ENCODE results near the gene PLPPR1. TPM values are rescaled to one million over a fixed set of nuclear protein-coding genes. Genes with fewer than 3 reads are reported as not detected.

PLPPR1 gene
- total RNA-seq, 1 experiment from 2014 or later: not detected

DNA sequence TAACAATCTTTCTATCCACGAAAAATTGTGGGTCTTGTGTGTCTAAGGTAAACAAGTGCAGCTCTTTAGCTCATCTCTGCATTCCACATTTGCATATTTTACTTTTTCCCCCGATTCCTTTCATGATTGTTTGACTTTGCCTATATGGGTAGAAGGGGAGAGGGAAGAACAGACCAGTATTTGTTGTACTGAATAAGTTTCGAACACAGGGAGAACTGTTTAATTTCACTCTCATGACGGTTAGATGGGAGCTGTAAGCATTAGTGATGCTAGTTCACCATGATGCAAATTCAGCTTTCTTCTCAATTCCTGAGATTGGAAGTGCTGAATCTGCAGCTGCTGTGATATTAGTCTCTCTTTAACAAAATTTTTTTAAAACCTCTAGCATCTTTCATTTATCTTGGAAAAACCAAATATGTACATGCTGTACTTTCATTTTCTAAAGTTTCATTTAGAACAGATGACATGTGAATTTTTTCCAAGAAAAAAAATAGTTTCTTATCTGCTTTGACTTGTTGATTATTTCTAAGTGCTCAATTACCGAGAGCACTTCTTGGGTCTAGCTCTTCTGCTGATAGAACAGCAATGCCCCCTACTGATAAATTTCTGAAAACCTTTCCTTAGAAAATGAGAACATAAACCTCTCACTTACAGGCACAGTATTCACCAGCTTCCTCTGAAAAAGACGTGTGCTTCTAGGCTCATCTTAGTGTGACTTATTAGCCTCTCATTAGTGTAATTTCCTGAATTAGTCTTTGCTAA lies 206.8 kb downstream of the PLPPR1 start:
- POLR2A ChIA-PET: no interaction called here

More for the DNA sequence above, 206.8 kb downstream of the PLPPR1 start:
- H3K27ac ChIP-seq (ENCODE audit: low read depth, low read length): no peak overlapping the region
- no peaks in the 10 kb centered on the region for H3K79me2 ChIP-seq (ENCODE audit: insufficient read depth, low read length)
- H2AFZ ChIP-seq (ENCODE audit: low read depth, low read length, poor library complexity, severe bottlenecking): no peak overlapping the region
- H3K4me2 ChIP-seq (ENCODE audit: low read length): no peak overlapping the region
- no peak overlapping the region for H3K9ac ChIP-seq (ENCODE audit: low read length)
- intact Hi-C loops (cut with micrococcal nuclease): loop anchor here (1.0 to 5.0 kb wide), 4 partner anchors 116 to 633 kb away; no protein-coding TSS in a partner anchor
- no peak overlapping the region for H3K4me3 ChIP-seq (replicated peaks in 1 of 2; ENCODE audit: low read depth in 1 of 2, low read length in 2 of 2)
- no peaks in the 10 kb centered on the region for H4K20me1 ChIP-seq (ENCODE audit: insufficient read depth)
- DNase-seq (ENCODE audit: low read depth, low spot score): peak; percentile 13
- H3K9me3 ChIP-seq (ENCODE audit: control insufficient read depth in 1 of 2, insufficient read depth in 1 of 2, low read depth in 1 of 2, low read length in 2 of 2): no peaks in the 10 kb centered on the region
- ChIA-PET CTCF (interaction anchor here (0.5 to 1.9 kb wide), 12 partner anchors 10 to 633 kb away, joined by 3 to 22 read pairs (median 5); no protein-coding TSS in a partner anchor), RAD21 (ENCODE audit: low non-redundant PET in 1 of 2, low total read pairs in 2 of 2, uncharacterized antibody in 2 of 2, unreplicated experiment in 2 of 2) (interaction anchor here in 1 of 2 experiments (0.8 kb wide), 1 partner anchor 633 kb away, joined by 4 read pairs; no protein-coding TSS in a partner anchor)
- no peaks in the 10 kb centered on the region for H3K9me2 ChIP-seq (ENCODE audit: insufficient read depth)
- H3K36me3 ChIP-seq (ENCODE audit: control insufficient read depth in 1 of 2, insufficient read depth in 2 of 2, low read length in 2 of 2): no peaks in the 10 kb centered on the region
- BruUV-seq (replicated peaks): no TSS peak
- H3K27me3 ChIP-seq (ENCODE audit: insufficient read depth, low read length): peaks cover 3% of the 10 kb centered on the region; the same call in 1 of the 2 replicates
- peak; percentile 67 for ATAC-seq
- TF ChIP-seq ATF3 (IDR thresholded peaks at IDR 0.05) (no peak), CTCF (IDR thresholded peaks at IDR 0.05 in 2 of 3, conservative IDR thresholded peaks at IDR 0.05 in 1 of 3; ENCODE audit: borderline replicate concordance in 1 of 3, insufficient read depth in 1 of 3, low read depth in 2 of 3, low read length in 2 of 3) (peak; percentile 33 to 58 (median 54); a peak in 5 of 6 replicates), RAD21 (IDR thresholded peaks at IDR 0.05; ENCODE audit: low read depth) (peak; percentile 71)
- no peaks in the 10 kb centered on the region for H3K4me1 ChIP-seq (ENCODE audit: control insufficient read depth in 1 of 2, insufficient read depth in 2 of 2, low read length in 2 of 2)
